ENCODE data around the gene SDHAF2. TPM values are rescaled to one million over a fixed set of nuclear protein-coding genes. Genes with fewer than 3 reads are reported as not detected.

SDHAF2 gene
- total RNA-seq, 1 experiment from 2014 or later = 52.1 TPM

DNA sequence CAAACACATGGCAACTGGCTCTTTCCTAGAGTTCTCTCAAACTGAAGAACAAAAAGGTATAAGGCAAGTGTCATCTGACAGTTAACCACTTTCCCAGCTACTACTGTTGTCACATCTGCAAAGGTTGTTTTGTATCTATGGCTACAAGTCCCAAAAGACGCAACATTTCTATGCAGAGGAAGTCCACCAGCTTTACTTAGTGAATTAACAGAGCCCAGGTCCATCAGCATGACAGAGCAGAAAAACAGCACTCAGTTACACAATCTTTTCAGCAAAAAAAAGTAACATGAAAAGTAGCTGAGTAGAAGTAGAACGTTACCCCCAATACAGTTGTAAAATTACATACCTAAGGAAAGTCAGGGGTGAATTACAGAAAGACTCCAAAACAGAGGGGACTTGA lies 12.3 kb upstream of the SDHAF2 start:
- peaks cover 100% of the 10 kb centered on the region for H3K36me3 Mint-ChIP-seq (ENCODE audit: insufficient read depth, unreplicated experiment)
- Histone ChIP-seq H3K36me3 (ENCODE audit: control insufficient read depth, insufficient read depth, low read length) (peaks cover 9% of the 10 kb centered on the region), H3K9me3 (no peaks in the 10 kb centered on the region), H3K27me3 (replicated peaks; ENCODE audit: control insufficient read depth, insufficient read depth, low read length) (no peaks in the 10 kb centered on the region), H3K4me3 (ENCODE audit: low read depth, low read length) (no peak overlapping the region), H3K4me1 (no peaks in the 10 kb centered on the region)
- DNase-seq = no peak
- H3K27me3 Mint-ChIP-seq (ENCODE audit: insufficient read depth, unreplicated experiment) = no peaks in the 10 kb centered on the region
- H3K9me3 Mint-ChIP-seq (ENCODE audit: unreplicated experiment) = no peaks in the 10 kb centered on the region
- ChIA-PET POLR2A (interaction anchor here (1.2 kb wide), 1 partner anchor 12 kb away, joined by 3 read pairs; the partner anchor contains the start of genes CPSF7 and SDHAF2), CTCF (no interaction called here)
- intact Hi-C loops (cut with micrococcal nuclease; ENCODE audit: unreplicated experiment) = no loop called here
- no TSS peak for BruUV-seq (replicated peaks)
- H3K4me3 Mint-ChIP-seq (ENCODE audit: unreplicated experiment) = no peak overlapping the region
- no peaks in the 10 kb centered on the region for H3K4me1 Mint-ChIP-seq (ENCODE audit: low read depth, unreplicated experiment)
- no peak overlapping the region for H3K27ac Mint-ChIP-seq (ENCODE audit: unreplicated experiment)
- TF ChIP-seq, protein P1, sequence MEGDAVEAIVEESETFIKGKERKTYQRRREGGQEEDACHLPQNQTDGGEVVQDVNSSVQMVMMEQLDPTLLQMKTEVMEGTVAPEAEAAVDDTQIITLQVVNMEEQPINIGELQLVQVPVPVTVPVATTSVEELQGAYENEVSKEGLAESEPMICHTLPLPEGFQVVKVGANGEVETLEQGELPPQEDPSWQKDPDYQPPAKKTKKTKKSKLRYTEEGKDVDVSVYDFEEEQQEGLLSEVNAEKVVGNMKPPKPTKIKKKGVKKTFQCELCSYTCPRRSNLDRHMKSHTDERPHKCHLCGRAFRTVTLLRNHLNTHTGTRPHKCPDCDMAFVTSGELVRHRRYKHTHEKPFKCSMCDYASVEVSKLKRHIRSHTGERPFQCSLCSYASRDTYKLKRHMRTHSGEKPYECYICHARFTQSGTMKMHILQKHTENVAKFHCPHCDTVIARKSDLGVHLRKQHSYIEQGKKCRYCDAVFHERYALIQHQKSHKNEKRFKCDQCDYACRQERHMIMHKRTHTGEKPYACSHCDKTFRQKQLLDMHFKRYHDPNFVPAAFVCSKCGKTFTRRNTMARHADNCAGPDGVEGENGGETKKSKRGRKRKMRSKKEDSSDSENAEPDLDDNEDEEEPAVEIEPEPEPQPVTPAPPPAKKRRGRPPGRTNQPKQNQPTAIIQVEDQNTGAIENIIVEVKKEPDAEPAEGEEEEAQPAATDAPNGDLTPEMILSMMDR (IDR thresholded peaks at IDR 0.05; ENCODE audit: insufficient read depth in 1 of 2, low read depth in 1 of 2, low read length in 1 of 2, severe bottlenecking in 1 of 2, unreplicated experiment in 1 of 2) = no peak

DNA sequence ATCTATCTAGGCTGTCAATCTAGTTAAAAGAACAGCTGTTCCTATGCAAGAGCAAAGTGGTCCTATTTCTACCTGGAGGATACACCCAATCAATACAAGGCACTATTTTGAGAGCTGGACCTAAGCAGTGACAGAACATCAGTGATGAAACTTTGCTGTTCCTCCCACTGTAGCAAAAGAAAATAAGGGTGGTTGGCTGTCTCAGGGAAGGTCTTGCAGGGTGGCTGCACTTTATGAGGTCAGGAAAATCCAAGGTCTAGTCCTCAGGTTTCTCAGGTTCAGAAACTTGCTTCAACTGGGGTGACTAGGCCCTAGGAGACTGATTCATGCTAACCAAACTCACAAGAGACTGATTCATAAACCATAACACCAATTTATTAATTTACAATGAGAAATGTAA lies 11.8 kb upstream of the SDHAF2 start:
- CTCF ChIA-PET = no interaction called here
- H3K4me3 Mint-ChIP-seq (ENCODE audit: unreplicated experiment) = no peak overlapping the region
- DNase-seq = no peak
- POLR2A ChIA-PET = interaction anchor here (1.2 kb wide), 1 partner anchor 11 kb away, joined by 3 read pairs; the partner anchor contains the start of genes CPSF7 and SDHAF2
- Histone ChIP-seq H3K4me1 (no peaks in the 10 kb centered on the region), H3K36me3 (ENCODE audit: control insufficient read depth, insufficient read depth, low read length) (peaks cover 9% of the 10 kb centered on the region), H3K27me3 (replicated peaks; ENCODE audit: control insufficient read depth, insufficient read depth, low read length) (no peaks in the 10 kb centered on the region), H3K9me3 (no peaks in the 10 kb centered on the region), H3K4me3 (ENCODE audit: low read depth, low read length) (no peak overlapping the region)
- TF ChIP-seq, protein P1 (IDR thresholded peaks at IDR 0.05; ENCODE audit: insufficient read depth in 1 of 2, low read depth in 1 of 2, low read length in 1 of 2, severe bottlenecking in 1 of 2, unreplicated experiment in 1 of 2) = no peak
- no TSS peak for BruUV-seq (replicated peaks)
- H3K27me3 Mint-ChIP-seq (ENCODE audit: insufficient read depth, unreplicated experiment) = no peaks in the 10 kb centered on the region
- H3K4me1 Mint-ChIP-seq (ENCODE audit: low read depth, unreplicated experiment) = no peaks in the 10 kb centered on the region
- H3K36me3 Mint-ChIP-seq (ENCODE audit: insufficient read depth, unreplicated experiment) = peaks cover 100% of the 10 kb centered on the region
- no peaks in the 10 kb centered on the region for H3K9me3 Mint-ChIP-seq (ENCODE audit: unreplicated experiment)
- intact Hi-C loops (cut with micrococcal nuclease; ENCODE audit: unreplicated experiment) = no loop called here
- no peak overlapping the region for H3K27ac Mint-ChIP-seq (ENCODE audit: unreplicated experiment)

DNA sequence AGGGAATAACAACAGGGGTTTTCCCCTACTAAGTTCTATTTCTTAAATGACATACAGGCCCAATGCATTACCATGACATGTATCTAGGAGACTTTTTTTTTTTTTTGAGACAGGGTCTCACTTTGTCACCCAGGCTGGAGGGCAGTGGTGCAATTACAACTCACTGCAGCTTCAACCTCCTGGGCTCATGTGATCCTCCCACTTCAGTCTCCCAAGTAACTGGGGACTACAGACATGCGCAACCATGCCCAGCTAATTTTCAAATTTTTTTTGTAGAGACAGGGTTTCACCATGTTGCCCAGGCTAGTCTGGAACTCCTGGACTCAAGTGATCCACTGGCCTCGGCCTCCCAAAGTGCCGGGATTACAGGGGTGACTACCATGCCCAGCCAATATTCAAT lies 7.7 kb upstream of the SDHAF2 start:
- H3K36me3 ChIP-seq (ENCODE audit: control insufficient read depth, insufficient read depth, low read length) = peaks cover 13% of the 10 kb centered on the region

More for the DNA sequence above, 7.7 kb upstream of the SDHAF2 start:
- Mint-ChIP-seq H3K27me3 (ENCODE audit: insufficient read depth, unreplicated experiment) (no peaks in the 10 kb centered on the region), H3K4me1 (ENCODE audit: low read depth, unreplicated experiment) (no peaks in the 10 kb centered on the region), H3K4me3 (ENCODE audit: unreplicated experiment) (no peak overlapping the region), H3K9me3 (ENCODE audit: unreplicated experiment) (no peaks in the 10 kb centered on the region), H3K36me3 (ENCODE audit: insufficient read depth, unreplicated experiment) (peaks cover 100% of the 10 kb centered on the region), H3K27ac (ENCODE audit: unreplicated experiment) (no peak overlapping the region)
- no peak for DNase-seq
- H3K27me3 ChIP-seq (replicated peaks; ENCODE audit: control insufficient read depth, insufficient read depth, low read length) = no peaks in the 10 kb centered on the region
- ChIA-PET CTCF (no interaction called here), POLR2A (no interaction called here)
- no peak overlapping the region for H3K4me3 ChIP-seq (ENCODE audit: low read depth, low read length)
- no TSS peak for BruUV-seq (replicated peaks)
- no peaks in the 10 kb centered on the region for H3K4me1 ChIP-seq
- intact Hi-C loops (cut with micrococcal nuclease; ENCODE audit: unreplicated experiment) = no loop called here
- TF ChIP-seq, protein P1 (IDR thresholded peaks at IDR 0.05; ENCODE audit: insufficient read depth in 1 of 2, low read depth in 1 of 2, low read length in 1 of 2, severe bottlenecking in 1 of 2, unreplicated experiment in 1 of 2) = no peak
- H3K9me3 ChIP-seq = no peaks in the 10 kb centered on the region
